ENCODE results near the gene CHD5. TPM values are rescaled to one million over a fixed set of nuclear protein-coding genes. Genes with fewer than 3 reads are reported as not detected.

CHD5 gene
- polyA plus RNA-seq, 1 donor from 2014 or later: 22.0 TPM

- TF ChIP-seq CTCF (IDR thresholded peaks at IDR 0.05; ENCODE audit: poor library complexity, severe bottlenecking): no peak
- TF ChIP-seq RAD21 (conservative IDR thresholded peaks at IDR 0.05): no peak
Observed at GRCh38 chr1:6142734-6143133, 37.4 kb downstream of the CHD5 start (continued).

- H3K27ac ChIP-seq (ENCODE audit: low read length): no peak overlapping the region
- no peaks in the 10 kb centered on the region for H3K9me3 ChIP-seq (ENCODE audit: low read length)
- no peak overlapping the region for H2AFZ ChIP-seq (ENCODE audit: low read depth, low read length)
- H3K4me2 ChIP-seq (ENCODE audit: low read length): no peak overlapping the region
- no peaks in the 10 kb centered on the region for H3F3A ChIP-seq (ENCODE audit: insufficient read depth, low read length, poor library complexity, severe bottlenecking)
- no peaks in the 10 kb centered on the region for H3K9me2 ChIP-seq (ENCODE audit: insufficient read depth, low read length)
- H4K20me1 ChIP-seq (ENCODE audit: insufficient read depth): no peaks in the 10 kb centered on the region
- no peaks in the 10 kb centered on the region for H3K27me3 ChIP-seq (ENCODE audit: insufficient read depth, low read depth, low read length)
- H3K36me3 ChIP-seq (ENCODE audit: insufficient read depth, low read length): no peaks in the 10 kb centered on the region
- H3K4me3 ChIP-seq (ENCODE audit: low read length): no peak overlapping the region
- no peaks in the 10 kb centered on the region for H3K79me2 ChIP-seq (replicated peaks; ENCODE audit: insufficient read depth, low read length)
- no peak overlapping the region for H3K9ac ChIP-seq (ENCODE audit: low read length)
- TF ChIP-seq TAF1 (IDR thresholded peaks at IDR 0.05; ENCODE audit: low read depth): no peak
Observed at GRCh38 chr1:6142036-6142621, 38.0 kb downstream of the CHD5 start.

GRCh38 chr1:6141592-6141991 lies 38.5 kb downstream of the CHD5 start:
- Histone ChIP-seq H2AFZ (ENCODE audit: low read depth, low read length) (no peak overlapping the region), H3K27ac (ENCODE audit: low read length) (no peak overlapping the region), H3K4me3 (ENCODE audit: low read length) (no peak overlapping the region), H3K79me2 (replicated peaks; ENCODE audit: insufficient read depth, low read length) (no peaks in the 10 kb centered on the region), H3F3A (ENCODE audit: insufficient read depth, low read length, poor library complexity, severe bottlenecking) (no peaks in the 10 kb centered on the region), H4K20me1 (ENCODE audit: insufficient read depth) (no peaks in the 10 kb centered on the region), H3K9me3 (ENCODE audit: low read length) (no peaks in the 10 kb centered on the region), H3K4me2 (ENCODE audit: low read length) (no peak overlapping the region), H3K9ac (ENCODE audit: low read length) (no peak overlapping the region), H3K9me2 (ENCODE audit: insufficient read depth, low read length) (no peaks in the 10 kb centered on the region), H3K36me3 (ENCODE audit: insufficient read depth, low read length) (no peaks in the 10 kb centered on the region), H3K27me3 (ENCODE audit: insufficient read depth, low read depth, low read length) (no peaks in the 10 kb centered on the region)
- TF ChIP-seq CTCF (IDR thresholded peaks at IDR 0.05; ENCODE audit: poor library complexity, severe bottlenecking): no peak

- no peaks in the 10 kb centered on the region for H3K36me3 ChIP-seq (ENCODE audit: insufficient read depth, low read length)
- no peaks in the 10 kb centered on the region for H3F3A ChIP-seq (ENCODE audit: insufficient read depth, low read length, poor library complexity, severe bottlenecking)
- no peaks in the 10 kb centered on the region for H4K20me1 ChIP-seq (ENCODE audit: insufficient read depth)
- H3K4me2 ChIP-seq (ENCODE audit: low read length): no peak overlapping the region
- no peak overlapping the region for H3K4me3 ChIP-seq (ENCODE audit: low read length)
- H3K27ac ChIP-seq (ENCODE audit: low read length): no peak overlapping the region
- H2AFZ ChIP-seq (ENCODE audit: low read depth, low read length): no peak overlapping the region
- no peaks in the 10 kb centered on the region for H3K9me2 ChIP-seq (ENCODE audit: insufficient read depth, low read length)
- no peaks in the 10 kb centered on the region for H3K9me3 ChIP-seq (ENCODE audit: low read length)
- H3K9ac ChIP-seq (ENCODE audit: low read length): no peak overlapping the region
- H3K27me3 ChIP-seq (ENCODE audit: insufficient read depth, low read depth, low read length): no peaks in the 10 kb centered on the region
- no peak for TF ChIP-seq MXI1 (conservative IDR thresholded peaks at IDR 0.05; ENCODE audit: poor library complexity, severe bottlenecking)
- no peak for TF ChIP-seq CTCF (IDR thresholded peaks at IDR 0.05; ENCODE audit: poor library complexity, severe bottlenecking)
- TF ChIP-seq RAD21 (conservative IDR thresholded peaks at IDR 0.05): no peak
- no peak for TF ChIP-seq POLR2AphosphoS5 (IDR thresholded peaks at IDR 0.05)
- TF ChIP-seq EP300 (conservative IDR thresholded peaks at IDR 0.05; ENCODE audit: poor library complexity, severe bottlenecking): no peak
- TF ChIP-seq REST (IDR thresholded peaks at IDR 0.05; ENCODE audit: borderline replicate concordance): no peak
- no peak for TF ChIP-seq EZH2 (IDR thresholded peaks at IDR 0.05; ENCODE audit: borderline replicate concordance, insufficient read depth, low read length, poor library complexity, severe bottlenecking)
- no peak for TF ChIP-seq TAF1 (IDR thresholded peaks at IDR 0.05; ENCODE audit: low read depth)
- no peak for TF ChIP-seq SMC3 (conservative IDR thresholded peaks at IDR 0.05; ENCODE audit: poor library complexity)
- no peaks in the 10 kb centered on the region for H3K79me2 ChIP-seq (replicated peaks; ENCODE audit: insufficient read depth, low read length)
Observed at GRCh38 chr1:6140413-6140812, 39.7 kb downstream of the CHD5 start.

Measured in neural cell (in vitro differentiated cells).